Esophagus mucosa (tissue), 1 donor: Measurements from ENCODE around the gene GRIN2D. TPM values are rescaled to one million over a fixed set of nuclear protein-coding genes. Genes with fewer than 3 reads are reported as not detected.
"Not testable (repeated sequence)": the region's sequence is repeated elsewhere in the genome, so short reads cannot be mapped to it uniquely, and the experiment has no call there.

Experiments used
- ATAC-seq: fragments of 200-7000 bp; cut with Tn5 transposase; one replicate; pipeline ENCODE4 v1.9.1; 2020
- total RNA-seq: library from RNA; stranded (reverse); gene quantifications from one replicate; pipeline ENCODE4 v1.2.4, GENCODE V29; 2023
- donor health status: DM: yes; HTN: yes; CAD: no.

Gene GRIN2D
- total RNA-seq, 1 donor from 2014 or later = 0.04 TPM

- not testable (repeated sequence) for ATAC-seq
Observed at GRCh38 chr19:48371771-48372170, 21.7 kb upstream of the GRIN2D start.

GRCh38 chr19:48372904-48373303 is 20.6 kb upstream of the GRIN2D start:
- no peak for ATAC-seq

GRCh38 chr19:48373567-48373966 is 19.9 kb upstream of the GRIN2D start:
- ATAC-seq = no peak

DNA sequence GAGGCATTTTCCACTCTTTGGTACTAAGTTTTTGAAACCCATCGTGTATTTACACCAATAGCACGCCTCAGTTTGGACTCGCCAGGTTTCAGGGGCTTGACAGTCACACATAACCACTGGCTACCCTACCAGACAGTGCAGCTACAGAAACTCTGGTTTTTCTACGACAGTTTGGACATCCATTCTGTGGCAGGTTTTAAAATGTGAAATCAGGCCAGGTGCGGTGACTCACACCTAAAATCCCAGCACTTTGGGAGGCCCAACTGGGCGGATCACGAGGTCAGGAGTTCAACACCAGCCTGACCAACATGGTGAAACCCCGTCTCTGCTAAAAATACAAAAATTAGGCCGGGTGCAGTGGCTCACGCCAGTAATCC is 15.3 kb upstream of the GRIN2D start:
- no peak for ATAC-seq

DNA sequence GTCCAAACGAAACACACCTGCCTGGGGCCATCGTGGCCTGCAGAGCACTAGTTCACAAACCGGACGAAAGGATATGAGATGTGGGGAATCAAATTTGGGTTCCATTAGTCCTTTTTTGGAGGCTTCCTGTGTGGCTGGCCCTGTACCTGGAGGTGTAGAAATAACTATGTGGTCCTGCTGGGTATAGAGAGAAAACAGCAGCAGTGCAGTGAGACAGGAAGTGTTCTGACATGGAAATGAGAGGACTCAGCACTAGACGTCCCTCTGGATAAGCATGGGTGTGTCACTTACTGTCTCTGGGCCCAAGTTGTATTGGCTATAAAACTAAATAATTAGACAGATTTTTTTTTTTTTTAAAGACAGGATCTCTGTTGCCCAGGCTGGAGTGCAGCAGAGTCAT is 14.4 kb upstream of the GRIN2D start:
- no peak for ATAC-seq

DNA sequence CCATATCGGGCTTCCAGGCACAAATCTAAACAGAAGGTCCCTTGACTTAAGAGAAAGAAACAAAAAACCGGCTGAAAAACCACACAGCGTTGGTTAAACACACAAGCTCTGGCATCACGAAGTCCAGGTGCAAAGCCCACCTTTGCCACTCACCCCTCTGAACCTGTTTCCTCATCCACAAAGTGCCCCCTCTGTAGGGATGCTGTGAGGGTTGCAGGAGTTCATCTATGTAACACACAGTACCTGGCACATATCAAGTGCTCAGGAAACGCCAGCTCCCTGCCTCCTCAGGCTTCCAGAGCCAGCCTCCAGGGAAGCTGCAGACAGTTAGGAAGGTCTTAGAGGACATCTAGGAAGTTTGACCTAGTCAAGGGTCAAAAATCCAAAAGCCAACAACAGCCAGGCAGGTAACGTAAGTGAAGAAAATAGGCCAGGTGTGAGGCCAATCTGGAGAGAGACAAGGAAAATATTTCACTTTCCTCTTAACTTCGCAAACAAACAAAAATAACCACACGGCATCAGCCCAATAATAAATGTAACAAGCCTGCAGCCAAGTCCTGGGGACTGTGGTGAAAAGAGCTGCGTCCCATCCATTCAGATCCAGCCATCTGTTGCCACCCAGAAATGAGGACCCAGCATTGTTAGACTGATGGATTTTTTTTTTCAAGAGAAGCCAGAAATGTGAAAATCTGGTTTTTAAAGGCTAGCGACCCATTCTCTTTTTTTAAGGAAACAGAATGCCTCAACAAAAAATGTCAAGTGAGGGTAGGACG is 12.1 kb upstream of the GRIN2D start:
- no peak for ATAC-seq

- no peak for ATAC-seq
Observed at GRCh38 chr19:48382286-48382685, 11.2 kb upstream of the GRIN2D start.

- no peak for ATAC-seq
Observed at GRCh38 chr19:48385461-48386087, 7.9 kb upstream of the GRIN2D start.

DNA sequence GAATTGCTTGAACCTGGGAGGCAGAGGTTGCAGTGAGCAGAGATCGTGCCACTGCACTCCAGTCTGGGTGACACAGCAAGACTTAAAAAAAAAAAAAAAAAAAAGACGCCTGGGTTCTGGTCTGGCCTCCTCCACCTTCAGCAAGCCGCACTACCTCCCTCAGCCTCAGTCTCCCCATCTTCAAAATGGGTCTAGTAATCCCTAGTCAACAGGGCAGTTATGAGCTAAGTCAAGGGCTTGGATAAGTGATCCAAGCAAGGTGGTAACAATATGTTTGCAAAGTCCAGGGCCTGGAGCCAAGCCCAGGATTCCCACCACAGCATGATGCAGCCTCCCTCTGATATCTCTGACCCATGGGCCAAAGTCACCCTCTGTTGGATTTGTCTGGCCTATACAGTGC is 6.5 kb upstream of the GRIN2D start:
- ATAC-seq = no peak

- ATAC-seq = peak; percentile 72
Observed at GRCh38 chr19:48390188-48391099, 3.0 kb upstream of the GRIN2D start.

- peak; percentile 86 for ATAC-seq
Observed at GRCh38 chr19:48391100-48392005, 2.1 kb upstream of the GRIN2D start, which contains the start of gene KDELR1. TSS of gene KDELR1 (minus strand) at chr19:48391551. CDS start at chr19:48391358, 193 bp downstream.

DNA sequence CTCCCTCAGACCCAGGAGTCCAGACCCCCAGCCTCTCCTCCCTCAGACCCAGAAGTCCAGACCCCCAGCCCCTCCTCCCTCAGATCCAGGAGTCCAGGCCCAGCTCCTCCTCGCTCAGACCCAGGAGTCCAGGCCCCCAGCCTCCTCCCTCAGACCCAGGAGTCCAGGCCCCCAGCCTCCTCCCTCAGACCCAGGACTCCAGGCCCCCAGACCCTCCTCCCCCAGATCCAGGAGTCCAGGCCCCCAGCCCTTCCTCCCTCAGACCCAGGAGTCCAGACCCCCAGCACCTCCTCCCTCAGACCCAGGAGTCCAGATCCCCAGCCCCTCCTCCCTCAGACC is 1.5 kb upstream of the GRIN2D start:
- ATAC-seq = not testable (repeated sequence)

DNA sequence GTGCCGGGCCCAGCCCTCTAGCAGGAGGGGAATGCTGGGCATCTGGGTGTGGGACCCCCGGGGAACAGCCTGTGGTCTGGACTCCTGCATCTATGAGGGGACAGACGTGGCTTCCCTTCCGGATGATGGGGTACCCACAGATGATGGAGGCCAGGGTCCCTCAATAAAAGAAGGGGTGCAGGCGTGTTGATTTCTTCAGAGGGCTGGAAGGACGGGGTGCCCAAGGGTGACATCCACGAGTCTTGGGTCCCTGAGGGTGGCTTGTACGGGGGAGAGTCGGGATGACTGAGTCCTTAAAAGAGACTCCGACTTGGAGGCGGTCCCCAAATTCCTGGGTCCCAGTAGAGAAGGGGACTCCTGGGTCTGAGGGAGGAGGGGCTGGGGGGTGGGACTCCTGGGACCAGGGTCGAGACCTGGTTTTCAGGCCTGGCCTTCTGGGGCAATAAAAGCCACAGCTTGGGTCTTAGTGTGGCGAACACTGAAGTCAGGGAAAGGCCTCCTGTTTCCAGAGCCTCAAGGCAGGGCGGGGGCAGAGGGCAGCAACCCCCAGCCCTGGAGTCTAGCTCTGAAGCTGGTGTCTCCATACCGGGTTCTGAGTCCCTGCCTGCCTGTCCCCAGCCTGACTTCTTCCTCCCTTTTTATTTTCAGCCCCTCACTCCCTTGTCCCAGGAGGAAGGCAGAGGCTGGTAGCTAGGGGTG is 459 bp upstream of the GRIN2D start:
- no peak for ATAC-seq

DNA sequence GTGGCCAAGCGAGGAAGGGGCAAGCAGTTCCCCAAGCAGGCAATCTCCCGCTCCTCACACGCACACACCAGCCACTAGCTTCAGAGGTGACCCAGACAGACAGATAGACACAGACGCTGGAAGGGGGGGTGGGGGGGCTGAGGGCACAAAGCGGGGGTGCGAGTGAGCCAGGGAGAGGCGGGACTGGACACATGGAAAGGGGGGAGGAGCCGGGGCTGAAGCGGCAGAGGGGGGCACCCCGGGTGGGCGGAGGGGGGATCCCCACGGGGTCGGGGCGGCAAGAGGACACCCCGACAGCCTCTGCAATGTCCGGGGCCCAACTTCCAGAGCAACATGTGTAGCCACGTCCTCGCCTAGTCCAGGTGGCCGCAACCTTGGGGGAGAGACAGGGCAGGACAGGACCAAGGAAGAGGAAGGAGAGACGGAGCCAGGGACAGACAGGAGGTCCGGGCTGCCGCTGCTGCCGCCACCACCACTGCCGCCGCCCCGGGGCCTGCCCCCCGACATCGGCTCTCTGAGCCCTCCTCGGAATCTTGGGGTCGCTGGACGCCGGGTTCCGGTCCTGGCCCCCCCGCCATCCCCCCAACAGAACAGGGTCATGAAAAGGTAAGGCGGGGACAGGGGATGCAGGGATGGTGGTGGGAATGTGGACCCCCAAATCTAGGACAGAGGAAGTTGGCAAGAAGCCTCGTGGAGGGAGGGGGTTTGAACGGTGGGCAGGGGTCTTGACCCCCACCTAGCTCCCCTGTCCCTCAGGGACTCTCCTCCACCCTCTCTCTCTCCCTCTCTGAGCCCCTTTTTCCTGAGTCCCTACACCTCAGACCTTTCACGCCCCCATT is 1.1 kb downstream of the GRIN2D start:
- ATAC-seq = no peak

DNA sequence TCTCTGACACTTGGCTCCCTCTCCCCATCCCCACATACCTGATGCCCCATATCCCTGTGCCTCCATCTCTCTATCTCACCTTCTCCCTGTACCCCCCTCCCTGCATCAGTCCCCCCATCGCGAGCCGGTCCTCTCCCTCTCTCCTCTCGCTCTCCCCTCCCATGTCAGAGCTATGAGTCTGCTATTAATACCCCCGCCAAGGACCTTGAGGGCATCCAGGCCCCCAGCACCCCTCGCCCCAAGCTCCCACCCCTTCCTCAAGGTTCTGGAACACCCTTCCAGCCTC is 1.6 kb downstream of the GRIN2D start:
- ATAC-seq = no peak

DNA sequence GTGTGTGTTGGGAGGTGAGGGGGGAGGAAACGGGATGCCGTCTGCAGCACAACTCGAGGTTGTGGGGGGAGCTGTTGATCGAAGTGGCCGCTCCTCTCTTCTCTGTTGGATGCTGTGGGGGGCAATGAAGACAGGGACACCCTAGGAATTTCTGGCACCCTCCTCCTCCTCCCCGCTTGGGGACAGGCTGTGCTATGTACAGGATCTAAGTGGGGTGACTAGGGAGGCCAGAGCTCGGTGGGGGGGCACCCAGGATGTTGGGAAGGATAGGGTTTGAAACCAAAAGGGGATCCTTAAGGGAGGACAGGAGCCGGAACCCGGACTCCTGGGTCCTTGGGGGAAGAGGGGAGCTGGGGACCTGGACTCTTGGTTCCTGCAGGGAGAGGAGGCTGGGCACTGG is 2.0 kb downstream of the GRIN2D start:
- ATAC-seq = no peak

GRCh38 chr19:48396016-48396823 is 2.8 kb downstream of the GRIN2D start:
- ATAC-seq = no peak

GRCh38 chr19:48396824-48397176 is 3.3 kb downstream of the GRIN2D start:
- no peak for ATAC-seq

- no peak for ATAC-seq
Observed at GRCh38 chr19:48397263-48398101, 4.0 kb downstream of the GRIN2D start.
